Measurements from ENCODE around the gene NCKAP1.
A peak's percentile ranks its signal among the peaks of the same experiment; 100 is the strongest.

Gene NCKAP1

GRCh38 chr2:182946958-182947369 is 91.3 kb downstream of the NCKAP1 start:
- peak; percentile 21 for DNase-seq

- no peak for DNase-seq
Measured at GRCh38 chr2:182943339-182943738, 94.9 kb downstream of the NCKAP1 start.

GRCh38 chr2:182942756-182943155 is 95.5 kb downstream of the NCKAP1 start:
- DNase-seq, result no peak

- DNase-seq, result no peak
Measured at GRCh38 chr2:182941919-182942318, 96.3 kb downstream of the NCKAP1 start.

GRCh38 chr2:182941121-182941722 is 97.0 kb downstream of the NCKAP1 start:
- DNase-seq, result no peak

- no peak for DNase-seq
Measured at GRCh38 chr2:182937870-182938269, 100.4 kb downstream of the NCKAP1 start.

- DNase-seq, result no peak
Measured at GRCh38 chr2:182933629-182934028, 104.6 kb downstream of the NCKAP1 start.

- DNase-seq, result no peak
Measured at GRCh38 chr2:182929972-182930371, 108.3 kb downstream of the NCKAP1 start.

GRCh38 chr2:182924306-182924705 is 114.0 kb downstream of the NCKAP1 start:
- DNase-seq, result no peak

- no peak for DNase-seq
Measured at GRCh38 chr2:182921234-182921633, 117.0 kb downstream of the NCKAP1 start.

- no peak for DNase-seq
Measured at GRCh38 chr2:182920631-182921056, 117.6 kb downstream of the NCKAP1 start.

GRCh38 chr2:182920089-182920488 is 118.2 kb downstream of the NCKAP1 start:
- no peak for DNase-seq

GRCh38 chr2:182918961-182919652 is 119.2 kb downstream of the NCKAP1 start:
- DNase-seq, result no peak

- DNase-seq, result no peak
Measured at GRCh38 chr2:182917924-182918323, 120.3 kb downstream of the NCKAP1 start.

GRCh38 chr2:182916417-182916816 is 121.8 kb downstream of the NCKAP1 start:
- DNase-seq, result no peak

GRCh38 chr2:182915369-182916326 is 122.6 kb downstream of the NCKAP1 start:
- DNase-seq, result no peak

- DNase-seq, result no peak
Measured at GRCh38 chr2:182914852-182915251, 123.4 kb downstream of the NCKAP1 start.

- no peak for DNase-seq
Measured at GRCh38 chr2:182913064-182913463, 125.2 kb downstream of the NCKAP1 start.

- no peak for DNase-seq
Measured at GRCh38 chr2:182912518-182912915, 125.7 kb downstream of the NCKAP1 start.

- no peak for DNase-seq
Measured at GRCh38 chr2:182911813-182912517, 126.3 kb downstream of the NCKAP1 start.

- DNase-seq, result no peak
Measured at GRCh38 chr2:182910965-182911364, 127.3 kb downstream of the NCKAP1 start.

- DNase-seq, result no peak
Measured at GRCh38 chr2:182907081-182907830, 131.0 kb downstream of the NCKAP1 start.

Data from NCI-H1105 (cell line).